Measurements from ENCODE around the gene ARMH4. TPM values are rescaled to one million over a fixed set of nuclear protein-coding genes. Genes with fewer than 3 reads are reported as not detected.
A peak's percentile ranks its signal among the peaks of the same experiment; 100 is the strongest.

ARMH4 gene
- polyA plus RNA-seq, 1 experiment: 6.4 TPM

DNA sequence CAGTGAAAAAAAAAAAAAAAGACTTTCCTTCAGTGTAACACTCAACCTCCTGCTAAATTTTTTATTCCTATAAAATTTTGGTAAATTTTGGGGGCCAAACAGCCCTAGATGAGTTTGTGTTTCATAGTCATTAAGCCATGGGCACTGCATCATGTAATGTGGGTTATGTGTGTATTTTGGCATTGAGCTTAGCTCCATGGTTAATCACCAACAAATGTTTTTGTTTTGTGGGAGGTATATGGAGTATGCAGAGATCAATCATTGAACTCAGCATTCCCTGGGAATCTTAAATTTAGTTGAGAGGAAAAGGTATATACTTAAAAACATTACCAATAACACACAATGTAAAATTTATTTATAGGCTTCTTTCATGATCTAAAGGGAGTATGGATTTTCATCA is 8.5 kb upstream of the ARMH4 start:
- POLR2A ChIA-PET: no interaction called here
- peaks cover 3% of the 10 kb centered on the region for H3K27me3 ChIP-seq (ENCODE audit: control insufficient read depth, insufficient read depth, low read length)
- H3K27ac ChIP-seq (ENCODE audit: low read depth, low read length): no peak overlapping the region
- H3K9me3 ChIP-seq (ENCODE audit: control insufficient read depth, insufficient read depth, low read length): no peaks in the 10 kb centered on the region
- CTCF ChIA-PET: interaction anchor here (1.1 to 1.5 kb wide), 2 partner anchors 14 to 52 kb away, joined by 3 to 7 read pairs; no protein-coding TSS in a partner anchor
- no peak for DNase-seq (ENCODE audit: low read depth, low spot score)
- no peak overlapping the region for H3K4me3 ChIP-seq (ENCODE audit: low read depth, low read length)
- no peak for TF ChIP-seq CTCF (IDR thresholded peaks at IDR 0.05; ENCODE audit: low read depth, low read length)

GRCh38 chr14:58151133-58152013 is 640 bp downstream of the ARMH4 start:
- DNase-seq (ENCODE audit: low read depth, low spot score): no peak
- peak overlapping the region; percentile 71 for H3K4me3 ChIP-seq (ENCODE audit: low read depth, low read length)
- H3K27me3 ChIP-seq (ENCODE audit: control insufficient read depth, insufficient read depth, low read length): peaks cover 33% of the 10 kb centered on the region
- no peak for TF ChIP-seq CTCF (IDR thresholded peaks at IDR 0.05; ENCODE audit: low read depth, low read length)
- no peaks in the 10 kb centered on the region for H3K9me3 ChIP-seq (ENCODE audit: control insufficient read depth, insufficient read depth, low read length)
- CTCF ChIA-PET: no interaction called here
- H3K27ac ChIP-seq (ENCODE audit: low read depth, low read length): no peak overlapping the region
- POLR2A ChIA-PET: no interaction called here

DNA sequence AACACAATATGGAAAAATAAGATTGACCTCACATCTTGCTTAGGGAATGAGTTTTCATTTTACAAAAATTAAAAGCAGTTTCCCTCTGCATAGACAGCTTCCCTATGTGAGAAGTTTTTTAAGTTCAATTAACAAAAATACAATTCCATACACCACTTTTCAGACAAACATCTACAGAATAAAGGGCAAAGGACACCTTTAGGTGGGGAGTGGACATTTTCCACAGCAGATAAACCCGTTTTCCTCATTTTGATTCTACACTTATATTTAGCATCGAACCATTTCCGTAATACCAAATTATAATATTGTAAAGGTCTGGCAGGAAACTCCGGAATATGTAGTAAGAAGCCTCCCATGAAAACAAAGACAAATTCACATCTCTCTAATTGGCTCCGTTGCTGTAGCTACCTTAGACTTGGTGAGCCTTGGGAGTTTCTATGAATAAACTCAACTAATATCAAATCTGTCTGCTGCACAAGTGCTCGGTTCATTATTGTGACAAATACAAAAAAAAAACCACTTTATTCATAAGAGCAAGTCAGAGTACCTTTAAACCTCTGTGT is 1.7 kb downstream of the ARMH4 start:
- no peak for TF ChIP-seq CTCF (IDR thresholded peaks at IDR 0.05; ENCODE audit: low read depth, low read length)
- POLR2A ChIA-PET: no interaction called here
- Histone ChIP-seq H3K27me3 (ENCODE audit: control insufficient read depth, insufficient read depth, low read length) (peaks cover 33% of the 10 kb centered on the region), H3K9me3 (ENCODE audit: control insufficient read depth, insufficient read depth, low read length) (no peaks in the 10 kb centered on the region), H3K4me3 (ENCODE audit: low read depth, low read length) (no peak overlapping the region), H3K27ac (ENCODE audit: low read depth, low read length) (no peak overlapping the region)
- no peak for DNase-seq (ENCODE audit: low read depth, low spot score)
- CTCF ChIA-PET: interaction anchor here (0.7 kb wide), 1 partner anchor 10 kb away, joined by 3 read pairs; no protein-coding TSS in a partner anchor

DNA sequence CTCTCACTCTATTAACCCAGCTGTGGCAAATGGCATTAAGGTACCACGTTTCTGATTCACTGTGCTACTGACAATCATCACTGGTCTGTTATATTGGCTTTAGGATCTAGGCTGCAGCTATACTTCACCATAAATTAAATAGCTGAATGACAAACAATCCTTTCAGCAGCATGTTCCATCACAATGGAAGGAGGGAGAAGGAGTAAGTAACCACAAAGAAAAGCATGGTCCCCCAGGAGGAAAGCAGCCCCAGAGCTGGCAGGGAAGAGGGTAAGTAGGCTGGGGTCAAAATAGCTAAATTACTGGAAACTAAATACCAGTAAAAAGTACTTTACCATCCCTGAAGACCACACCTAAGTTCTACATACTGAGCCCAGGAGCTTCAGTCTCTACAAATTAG is 2.8 kb downstream of the ARMH4 start:
- no peak for TF ChIP-seq CTCF (IDR thresholded peaks at IDR 0.05; ENCODE audit: low read depth, low read length)
- no peak for DNase-seq (ENCODE audit: low read depth, low spot score)
- CTCF ChIA-PET: no interaction called here

GRCh38 chr14:58146399-58146798 is 5.6 kb downstream of the ARMH4 start:
- Histone ChIP-seq H3K27ac (ENCODE audit: low read depth, low read length) (no peak overlapping the region), H3K27me3 (ENCODE audit: control insufficient read depth, insufficient read depth, low read length) (peaks cover 33% of the 10 kb centered on the region), H3K4me3 (ENCODE audit: low read depth, low read length) (no peak overlapping the region), H3K9me3 (ENCODE audit: control insufficient read depth, insufficient read depth, low read length) (no peaks in the 10 kb centered on the region)
- TF ChIP-seq CTCF (IDR thresholded peaks at IDR 0.05; ENCODE audit: low read depth, low read length): no peak
- POLR2A ChIA-PET: no interaction called here
- CTCF ChIA-PET: interaction anchor here (1.0 to 1.2 kb wide), 2 partner anchors 15 to 38 kb away, joined by 3 to 5 read pairs; no protein-coding TSS in a partner anchor
- no peak for DNase-seq (ENCODE audit: low read depth, low spot score)

More for the DNA sequence above, 2.8 kb downstream of the ARMH4 start:
- Histone ChIP-seq H3K27ac (ENCODE audit: low read depth, low read length) (no peak overlapping the region), H3K9me3 (ENCODE audit: control insufficient read depth, insufficient read depth, low read length) (no peaks in the 10 kb centered on the region), H3K4me3 (ENCODE audit: low read depth, low read length) (no peak overlapping the region), H3K27me3 (ENCODE audit: control insufficient read depth, insufficient read depth, low read length) (peaks cover 31% of the 10 kb centered on the region)
- POLR2A ChIA-PET: no interaction called here

All from AG04450 (cell line).